Measurements from ENCODE around the gene PAPSS2. TPM values are rescaled to one million over a fixed set of nuclear protein-coding genes. Genes with fewer than 3 reads are reported as not detected.

PAPSS2 gene
- total and polyA plus RNA-seq, 4 donors, result 24.3 to 86.5 (median 59.3) TPM

- no peak for TF ChIP-seq FOXA1 (IDR thresholded peaks at IDR 0.05)
- TF ChIP-seq RXRA (IDR thresholded peaks at IDR 0.05), result no peak
- no peak for TF ChIP-seq YY1 (IDR thresholded peaks at IDR 0.05)
- TF ChIP-seq, protein P1, sequence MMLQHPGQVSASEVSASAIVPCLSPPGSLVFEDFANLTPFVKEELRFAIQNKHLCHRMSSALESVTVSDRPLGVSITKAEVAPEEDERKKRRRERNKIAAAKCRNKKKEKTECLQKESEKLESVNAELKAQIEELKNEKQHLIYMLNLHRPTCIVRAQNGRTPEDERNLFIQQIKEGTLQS (IDR thresholded peaks at IDR 0.05), result no peak
- TF ChIP-seq HNF4G (IDR thresholded peaks at IDR 0.05), result no peak
- no peak for TF ChIP-seq EGR1 (IDR thresholded peaks at IDR 0.05; ENCODE audit: low read depth in 2 of 2)
- TF ChIP-seq JUND (IDR thresholded peaks at IDR 0.05), result no peak
- TF ChIP-seq FOXA2 (IDR thresholded peaks at IDR 0.05), result no peak
- no peak for TF ChIP-seq SP1 (IDR thresholded peaks at IDR 0.05)
- TF ChIP-seq TAF1 (conservative IDR thresholded peaks at IDR 0.05), result no peak
- TF ChIP-seq, protein P2, sequence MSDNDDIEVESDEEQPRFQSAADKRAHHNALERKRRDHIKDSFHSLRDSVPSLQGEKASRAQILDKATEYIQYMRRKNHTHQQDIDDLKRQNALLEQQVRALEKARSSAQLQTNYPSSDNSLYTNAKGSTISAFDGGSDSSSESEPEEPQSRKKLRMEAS (IDR thresholded peaks at IDR 0.05), result no peak
- TF ChIP-seq GABPA (IDR thresholded peaks at IDR 0.05 in 1 of 2, conservative IDR thresholded peaks at IDR 0.05 in 1 of 2), result no peak
Measured at GRCh38 chr10:87705339-87705738, 45.7 kb downstream of the PAPSS2 start (continued).

DNA sequence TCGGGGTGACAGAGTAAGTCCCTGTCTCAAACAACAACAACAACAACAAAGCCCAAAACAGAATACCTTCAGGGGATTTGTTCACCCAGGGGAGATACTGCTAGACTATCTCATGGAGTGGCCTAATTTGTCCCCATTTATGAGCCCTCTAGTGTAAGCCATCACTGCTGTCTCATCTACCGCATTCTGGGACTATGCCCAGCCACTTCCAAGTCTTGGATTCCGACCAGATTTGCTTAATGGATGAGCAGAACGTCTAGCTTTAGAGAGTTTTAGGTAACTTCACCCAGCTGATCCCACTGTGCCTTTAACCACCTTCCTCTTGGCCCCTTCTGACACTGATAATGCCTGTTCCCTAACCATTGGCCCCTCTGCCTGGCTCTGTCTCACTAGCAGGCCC lies 47.1 kb downstream of the PAPSS2 start:
- Histone ChIP-seq H3K9ac (ENCODE audit: low read depth in 1 of 2, low read length in 2 of 2) (no peak overlapping the region), H3K4me3 (ENCODE audit: low read depth in 1 of 3, low read length in 3 of 3) (no peak overlapping the region), H3K4me1 (ENCODE audit: control insufficient read depth in 4 of 4, insufficient read depth in 4 of 4, low read length in 3 of 4) (peaks cover 0 to 37% (median 20%) of the 10 kb centered on the region in 4 donors), H3K36me3 (ENCODE audit: control insufficient read depth in 4 of 4, insufficient read depth in 3 of 4, low read depth in 1 of 4, low read length in 3 of 4) (peaks cover 2 to 11% (median 6%) of the 10 kb centered on the region in 4 donors), H3K27me3 (ENCODE audit: control insufficient read depth in 4 of 4, insufficient read depth in 4 of 4, low read length in 3 of 4) (no peaks in the 10 kb centered on the region), H3K9me3 (ENCODE audit: control insufficient read depth in 4 of 4, low read length in 3 of 4) (no peaks in the 10 kb centered on the region), H3K27ac (ENCODE audit: low read depth in 1 of 2, low read length in 2 of 2) (no peak overlapping the region)
- TF ChIP-seq ZBTB33 (IDR thresholded peaks at IDR 0.05), result no peak
- no peak for TF ChIP-seq TAF1 (conservative IDR thresholded peaks at IDR 0.05)
- TF ChIP-seq FOXA1 (IDR thresholded peaks at IDR 0.05), result no peak
- TF ChIP-seq NR2F2 (IDR thresholded peaks at IDR 0.05), result no peak
- no peak for TF ChIP-seq JUND (IDR thresholded peaks at IDR 0.05)
- TF ChIP-seq CTCF (IDR thresholded peaks at IDR 0.05; ENCODE audit: low read depth, low read length, missing input control), result no peak
- peak in 1 of 2 donors; percentile 21 for TF ChIP-seq RAD21 (IDR thresholded peaks at IDR 0.05)
- no peak for TF ChIP-seq EGR1 (IDR thresholded peaks at IDR 0.05; ENCODE audit: low read depth in 2 of 2)
- no peak for TF ChIP-seq GABPA (IDR thresholded peaks at IDR 0.05 in 1 of 2, conservative IDR thresholded peaks at IDR 0.05 in 1 of 2)
- TF ChIP-seq YY1 (IDR thresholded peaks at IDR 0.05), result peak; percentile 34
- no peak for TF ChIP-seq RXRA (IDR thresholded peaks at IDR 0.05)
- TF ChIP-seq, protein P1 (IDR thresholded peaks at IDR 0.05), result no peak
- TF ChIP-seq, protein P2 (IDR thresholded peaks at IDR 0.05), result no peak
- TF ChIP-seq FOXA2 (IDR thresholded peaks at IDR 0.05), result no peak
- TF ChIP-seq REST (IDR thresholded peaks at IDR 0.05), result no peak
- TF ChIP-seq SP1 (IDR thresholded peaks at IDR 0.05), result no peak
- TF ChIP-seq HNF4A (conservative IDR thresholded peaks at IDR 0.05), result peak in 1 of 2 donors; percentile 9
- no peak for TF ChIP-seq HNF4G (IDR thresholded peaks at IDR 0.05)
- 61% methylated on average over 4 of the region's 4 CpGs for WGBS
- DNase-seq (ENCODE audit: low spot score), result no peak

Measured in liver (tissue), 9 donors.